PC-9 (cell line): ENCODE results near the gene MEIS2.

ENCODE experiments used
- EZH2 ChIP-seq: fragments of 200-600 bp; sonication (generic); IDR thresholded peaks from 2 replicates; pipeline ENCODE4 v1.8.0; 2017; ENCODE audit warnings: antibody characterized with exemption, low read depth
- TF ChIP-seq, protein P1 (sequence below): fragments of 200-600 bp; sonication (generic); conservative IDR thresholded peaks from 2 replicates; pipeline ENCODE4 v1.6.1; 2017; ENCODE audit warnings: mixed run types, antibody characterized with exemption, mild to moderate bottlenecking, moderate library complexity

- TF ChIP-seq, protein P1, sequence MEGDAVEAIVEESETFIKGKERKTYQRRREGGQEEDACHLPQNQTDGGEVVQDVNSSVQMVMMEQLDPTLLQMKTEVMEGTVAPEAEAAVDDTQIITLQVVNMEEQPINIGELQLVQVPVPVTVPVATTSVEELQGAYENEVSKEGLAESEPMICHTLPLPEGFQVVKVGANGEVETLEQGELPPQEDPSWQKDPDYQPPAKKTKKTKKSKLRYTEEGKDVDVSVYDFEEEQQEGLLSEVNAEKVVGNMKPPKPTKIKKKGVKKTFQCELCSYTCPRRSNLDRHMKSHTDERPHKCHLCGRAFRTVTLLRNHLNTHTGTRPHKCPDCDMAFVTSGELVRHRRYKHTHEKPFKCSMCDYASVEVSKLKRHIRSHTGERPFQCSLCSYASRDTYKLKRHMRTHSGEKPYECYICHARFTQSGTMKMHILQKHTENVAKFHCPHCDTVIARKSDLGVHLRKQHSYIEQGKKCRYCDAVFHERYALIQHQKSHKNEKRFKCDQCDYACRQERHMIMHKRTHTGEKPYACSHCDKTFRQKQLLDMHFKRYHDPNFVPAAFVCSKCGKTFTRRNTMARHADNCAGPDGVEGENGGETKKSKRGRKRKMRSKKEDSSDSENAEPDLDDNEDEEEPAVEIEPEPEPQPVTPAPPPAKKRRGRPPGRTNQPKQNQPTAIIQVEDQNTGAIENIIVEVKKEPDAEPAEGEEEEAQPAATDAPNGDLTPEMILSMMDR = no peak
- TF ChIP-seq EZH2 = no peak
Measured at GRCh38 chr15:37045859-37046740, 54.2 kb downstream of the MEIS2 start.
